SH-SY5Y (cell line): ENCODE data around the gene NSL1.

ENCODE experiments used
- GATA2 ChIP-seq: IDR thresholded peaks from 2 replicates; pipeline ENCODE4 v1.6.1; 2011; ENCODE audit warnings: mild to moderate bottlenecking, low read depth, low read length
- GATA3 ChIP-seq: IDR thresholded peaks from 2 replicates; pipeline ENCODE4 v1.6.1; 2011; ENCODE audit warnings: low read depth, mild to moderate bottlenecking, low read length, moderate library complexity

Gene NSL1

GRCh38 chr1:212702672-212703071 is 88.9 kb downstream of the NSL1 start:
- TF ChIP-seq GATA2 (no peak), GATA3 (no peak)

DNA sequence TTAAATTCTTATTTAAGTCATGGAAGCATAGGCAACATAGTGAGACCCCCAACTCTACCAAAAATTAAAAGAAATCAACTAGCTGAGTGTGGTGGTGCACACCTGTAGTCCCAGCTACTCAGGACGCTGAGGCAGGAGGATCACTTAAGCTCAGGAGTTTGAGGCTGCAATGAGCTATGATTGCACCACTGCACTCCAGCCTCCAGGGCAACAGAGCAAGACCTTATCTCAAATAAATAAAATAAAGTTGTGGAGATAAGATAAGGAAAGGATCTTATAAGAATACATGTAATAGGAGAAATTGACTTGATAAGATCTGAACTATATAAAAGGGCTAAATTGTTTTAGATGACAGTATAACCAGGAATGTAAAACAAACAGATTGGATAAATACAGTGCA is 89.7 kb downstream of the NSL1 start:
- TF ChIP-seq GATA3 (peak; percentile 50), GATA2 (peak; percentile 31; the same call in 1 of the 2 replicates)

DNA sequence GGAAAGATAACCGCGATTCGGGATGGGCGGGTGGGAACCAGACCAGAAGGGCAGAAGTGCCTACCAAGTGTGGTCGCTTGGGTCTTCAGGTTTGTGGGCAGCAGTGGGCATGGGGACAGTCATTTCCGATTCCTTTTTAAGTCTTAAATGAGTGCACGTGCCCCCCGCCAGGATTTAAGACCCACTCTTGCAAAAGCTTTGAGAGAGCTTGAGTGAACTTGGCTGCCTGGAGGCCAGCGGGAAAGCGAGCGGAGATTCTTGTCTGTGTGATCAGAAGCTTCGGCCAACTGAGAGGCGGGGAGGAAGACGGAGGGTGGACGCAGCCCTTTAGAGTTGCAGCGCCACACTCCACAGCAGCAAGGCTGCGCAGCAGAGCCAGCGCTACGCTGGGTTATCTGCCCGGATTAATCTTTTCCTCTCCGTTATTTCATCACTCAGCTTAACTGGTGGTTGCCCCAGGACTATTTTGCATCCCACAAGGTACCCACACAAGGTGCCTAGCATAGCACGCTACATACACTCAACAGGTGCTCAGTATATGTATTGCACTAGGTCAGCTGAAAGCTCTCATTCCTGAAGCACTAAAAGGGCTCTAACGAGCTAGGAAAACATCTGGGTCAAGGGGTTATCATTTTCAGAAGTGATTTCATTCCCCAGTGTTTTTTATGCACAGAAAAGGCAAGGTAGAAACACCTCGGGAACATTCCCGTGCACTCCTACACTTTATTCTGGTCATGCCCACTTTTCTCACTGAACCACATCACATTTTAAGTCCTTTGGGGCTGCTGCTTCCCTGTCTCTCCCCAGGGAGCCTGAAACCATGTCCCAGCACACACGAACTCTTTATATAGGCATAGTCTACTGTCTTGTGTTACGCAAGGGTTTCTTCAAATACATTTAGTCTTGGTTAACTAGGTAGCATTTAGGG is 90.4 kb downstream of the NSL1 start:
- TF ChIP-seq GATA2 (peak; percentile 83), GATA3 (no peak)

DNA sequence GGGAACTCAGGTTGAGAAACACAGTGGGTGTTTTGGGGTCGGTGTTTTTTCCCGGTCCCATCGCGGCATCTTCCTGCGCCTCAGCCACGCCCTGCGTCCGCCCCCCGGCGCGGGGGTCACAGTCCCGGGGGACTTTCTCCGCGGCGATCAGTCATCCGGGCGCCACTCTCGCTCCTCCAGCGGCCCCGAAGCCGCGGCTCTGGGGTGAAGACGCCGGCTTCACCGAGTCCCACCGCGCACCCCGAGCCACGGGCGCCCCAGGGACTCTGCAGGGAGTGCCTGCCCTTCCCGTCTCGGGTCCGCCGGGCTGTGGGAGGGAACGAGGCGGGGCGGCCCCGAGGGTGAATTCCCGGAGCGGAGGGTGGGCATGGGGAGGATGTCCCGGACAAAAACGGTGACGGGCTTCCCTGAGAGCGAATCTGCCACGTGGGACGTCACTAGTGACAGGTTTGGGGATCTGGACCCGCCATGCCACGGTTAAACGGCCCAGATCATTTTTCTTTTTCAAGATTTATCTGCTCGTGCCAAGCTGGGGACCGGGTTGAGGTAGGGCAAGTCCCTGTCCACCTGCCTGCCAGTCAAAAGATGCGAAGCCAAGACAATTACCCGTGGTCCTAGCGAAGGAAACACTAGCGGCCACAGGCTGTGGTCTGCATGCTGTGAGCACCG is 91.2 kb downstream of the NSL1 start:
- TF ChIP-seq GATA2 (no peak), GATA3 (no peak)

DNA sequence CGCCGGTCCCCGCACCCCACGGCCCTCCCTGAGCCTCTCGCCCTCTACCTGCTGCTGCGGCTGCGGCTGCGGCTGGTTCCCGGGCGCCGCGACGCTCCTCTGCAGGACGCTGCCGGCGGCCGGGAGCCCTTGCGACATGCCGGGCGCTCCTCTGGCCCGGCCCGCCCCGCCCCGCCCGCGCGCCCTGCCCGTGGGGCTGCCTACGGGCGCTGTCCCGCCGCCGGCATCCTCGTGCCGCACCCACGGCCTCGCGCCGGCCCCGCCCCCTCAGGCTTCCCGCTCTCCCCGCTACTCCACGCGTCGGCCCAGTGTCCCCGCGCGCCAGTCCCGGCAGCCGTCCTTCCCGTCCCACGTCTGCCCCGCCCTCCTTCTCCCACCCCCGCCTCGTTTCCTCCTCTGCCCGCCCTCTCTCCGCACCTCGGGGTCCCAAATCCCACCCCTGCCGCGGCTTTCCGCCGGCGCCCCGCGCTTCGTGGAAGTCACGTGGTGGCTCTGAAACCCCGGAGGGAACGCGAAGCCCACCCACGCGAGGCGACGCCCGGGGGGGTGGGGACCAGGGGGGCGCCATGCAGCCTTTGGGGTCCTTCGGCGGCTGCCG is 91.9 kb downstream of the NSL1 start, which contains the start of gene BATF3:
Gene BATF3, minus strand, starts transcription at position 216 of the 598 bp plus-strand sequence. Its CDS starts 78 bp downstream, at position 138.
- TF ChIP-seq GATA2: no peak
- no peak for TF ChIP-seq GATA3

- no peak for TF ChIP-seq GATA2
- no peak for TF ChIP-seq GATA3
Observed at GRCh38 chr1:212699104-212699624, 92.4 kb downstream of the NSL1 start.

DNA sequence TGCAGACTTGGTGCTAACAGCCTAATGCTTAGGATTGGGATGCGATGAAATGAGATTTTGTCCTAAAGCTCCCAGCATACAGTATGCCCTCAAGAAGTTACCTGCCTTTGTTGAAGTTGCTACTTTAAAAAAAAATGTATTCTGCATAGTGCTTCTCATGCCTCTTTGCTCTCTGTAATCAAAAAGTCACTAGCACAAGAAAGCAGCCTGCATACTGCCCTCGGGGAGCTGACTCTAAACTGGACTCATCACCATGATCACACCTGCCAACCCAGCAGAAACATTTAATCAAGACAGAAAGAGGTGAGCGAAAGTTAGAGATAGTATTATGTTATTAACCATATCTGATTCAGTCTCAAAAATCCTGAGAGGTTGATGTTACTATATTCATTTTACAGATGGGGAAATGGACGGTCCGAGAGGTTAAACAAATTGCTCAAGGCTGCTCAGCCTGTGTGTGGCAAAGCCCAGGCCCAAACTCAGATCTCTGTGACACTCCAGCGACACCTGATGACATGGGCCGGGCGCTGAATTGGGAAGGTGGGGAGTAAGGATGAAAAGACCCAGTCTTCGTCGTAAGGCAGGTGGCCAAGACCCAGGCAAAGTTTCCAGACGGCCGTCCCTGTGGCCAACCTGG is 93.0 kb downstream of the NSL1 start:
- no peak for TF ChIP-seq GATA2
- TF ChIP-seq GATA3: no peak

- no peak for TF ChIP-seq GATA3
- no peak for TF ChIP-seq GATA2
Observed at GRCh38 chr1:212696721-212697331, 94.8 kb downstream of the NSL1 start.

DNA sequence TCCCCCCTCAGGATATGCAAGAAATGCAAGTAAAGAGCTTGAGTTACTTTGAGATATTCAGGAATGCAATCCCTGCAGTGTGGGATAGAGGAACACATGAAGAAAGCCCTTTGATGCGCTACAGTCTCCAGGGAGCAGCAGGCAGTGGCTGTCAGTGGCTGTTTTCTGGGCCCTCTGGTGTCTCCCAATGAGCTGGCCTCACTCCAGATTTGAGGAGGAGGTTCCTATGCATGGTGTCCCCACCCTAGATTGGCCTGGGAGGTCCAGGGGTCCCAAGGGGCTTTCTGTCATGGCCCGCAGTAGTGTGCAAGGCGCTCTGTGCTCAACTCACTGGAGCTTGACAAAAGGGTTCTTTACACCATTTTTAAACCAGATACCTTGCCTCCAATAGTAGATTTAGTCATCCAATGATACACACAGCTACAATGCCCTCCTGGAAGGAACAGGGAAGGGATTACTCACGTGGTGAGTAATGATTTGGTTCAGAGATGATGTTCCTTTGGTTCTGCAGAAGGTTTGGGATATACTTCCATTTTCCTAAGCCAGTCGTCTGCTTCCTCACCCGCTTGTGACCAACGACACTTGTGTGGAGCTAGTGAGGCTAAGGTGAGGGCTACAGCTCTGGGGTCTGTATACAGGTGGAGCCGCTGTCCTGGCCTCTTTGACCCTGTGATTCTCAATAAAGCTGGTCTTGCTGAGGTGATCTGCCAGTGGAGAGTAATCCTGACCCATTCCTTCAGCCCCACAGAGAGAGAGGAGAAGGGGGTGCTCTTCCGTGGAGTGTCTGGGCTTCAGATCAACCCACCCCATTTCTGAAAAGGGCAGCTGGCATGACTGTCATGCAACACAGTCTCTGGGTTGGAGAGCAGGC is 98.6 kb downstream of the NSL1 start:
- TF ChIP-seq GATA3: no peak
- TF ChIP-seq GATA2: no peak

GRCh38 chr1:212691561-212692071 is 100.0 kb downstream of the NSL1 start:
- TF ChIP-seq GATA3 (no peak), GATA2 (no peak)

DNA sequence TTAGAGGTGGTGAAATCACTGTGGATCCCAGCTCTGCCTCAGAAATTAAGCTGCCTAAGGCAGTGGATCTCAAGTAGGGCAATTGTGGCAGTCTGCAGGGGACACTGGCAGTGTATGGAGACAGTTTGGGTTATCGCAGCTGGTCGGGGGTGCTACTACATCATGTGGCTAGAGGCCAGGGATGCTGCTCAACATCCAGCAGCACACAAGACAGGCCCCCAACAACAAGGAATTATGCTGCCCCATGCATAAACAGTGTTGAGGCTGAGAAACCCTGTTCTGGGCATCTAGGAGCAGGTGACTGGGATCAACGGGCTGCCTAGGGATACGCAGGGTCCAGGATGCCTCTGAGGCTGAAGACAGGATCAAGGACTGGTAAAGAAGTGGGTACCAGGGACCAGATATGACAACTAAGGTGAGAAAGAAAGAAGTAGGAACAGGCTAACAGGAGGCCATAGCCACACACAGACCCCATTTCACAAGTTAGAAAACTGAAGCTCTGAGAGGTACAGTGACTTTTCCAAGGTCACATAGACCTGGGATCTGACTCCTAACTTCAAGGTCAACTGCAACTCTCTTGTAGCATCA is 100.7 kb downstream of the NSL1 start:
- TF ChIP-seq GATA3 (no peak), GATA2 (no peak)
